ENCODE data around the gene COA1.
A peak's percentile ranks its signal among the peaks of the same experiment; 100 is the strongest.

The COA1 gene

GRCh38 chr7:43650457-43651052 lies 78.8 kb downstream of the COA1 start:
- no peaks in the 10 kb centered on the region for H3K9me3 ChIP-seq (ENCODE audit: severe bottlenecking)
- ATAC-seq (ENCODE audit: low read depth) (no peak), DNase-seq (ENCODE audit: low spot score) (no peak)
- no peak overlapping the region for H3K4me3 ChIP-seq (ENCODE audit: severe bottlenecking)
- H3K27me3 ChIP-seq (ENCODE audit: insufficient read depth, poor library complexity, severe bottlenecking), result no peaks in the 10 kb centered on the region
- H3K4me1 ChIP-seq (ENCODE audit: insufficient read depth, poor library complexity, severe bottlenecking), result peaks cover 55% of the 10 kb centered on the region
- TF ChIP-seq, protein P1, sequence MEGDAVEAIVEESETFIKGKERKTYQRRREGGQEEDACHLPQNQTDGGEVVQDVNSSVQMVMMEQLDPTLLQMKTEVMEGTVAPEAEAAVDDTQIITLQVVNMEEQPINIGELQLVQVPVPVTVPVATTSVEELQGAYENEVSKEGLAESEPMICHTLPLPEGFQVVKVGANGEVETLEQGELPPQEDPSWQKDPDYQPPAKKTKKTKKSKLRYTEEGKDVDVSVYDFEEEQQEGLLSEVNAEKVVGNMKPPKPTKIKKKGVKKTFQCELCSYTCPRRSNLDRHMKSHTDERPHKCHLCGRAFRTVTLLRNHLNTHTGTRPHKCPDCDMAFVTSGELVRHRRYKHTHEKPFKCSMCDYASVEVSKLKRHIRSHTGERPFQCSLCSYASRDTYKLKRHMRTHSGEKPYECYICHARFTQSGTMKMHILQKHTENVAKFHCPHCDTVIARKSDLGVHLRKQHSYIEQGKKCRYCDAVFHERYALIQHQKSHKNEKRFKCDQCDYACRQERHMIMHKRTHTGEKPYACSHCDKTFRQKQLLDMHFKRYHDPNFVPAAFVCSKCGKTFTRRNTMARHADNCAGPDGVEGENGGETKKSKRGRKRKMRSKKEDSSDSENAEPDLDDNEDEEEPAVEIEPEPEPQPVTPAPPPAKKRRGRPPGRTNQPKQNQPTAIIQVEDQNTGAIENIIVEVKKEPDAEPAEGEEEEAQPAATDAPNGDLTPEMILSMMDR (IDR thresholded peaks at IDR 0.05; ENCODE audit: poor library complexity, severe bottlenecking), result no peak
- H3K27ac ChIP-seq (ENCODE audit: poor library complexity, severe bottlenecking), result peak overlapping the region; percentile 99
- peaks cover 34% of the 10 kb centered on the region for H3K36me3 ChIP-seq (ENCODE audit: low read depth)

DNA sequence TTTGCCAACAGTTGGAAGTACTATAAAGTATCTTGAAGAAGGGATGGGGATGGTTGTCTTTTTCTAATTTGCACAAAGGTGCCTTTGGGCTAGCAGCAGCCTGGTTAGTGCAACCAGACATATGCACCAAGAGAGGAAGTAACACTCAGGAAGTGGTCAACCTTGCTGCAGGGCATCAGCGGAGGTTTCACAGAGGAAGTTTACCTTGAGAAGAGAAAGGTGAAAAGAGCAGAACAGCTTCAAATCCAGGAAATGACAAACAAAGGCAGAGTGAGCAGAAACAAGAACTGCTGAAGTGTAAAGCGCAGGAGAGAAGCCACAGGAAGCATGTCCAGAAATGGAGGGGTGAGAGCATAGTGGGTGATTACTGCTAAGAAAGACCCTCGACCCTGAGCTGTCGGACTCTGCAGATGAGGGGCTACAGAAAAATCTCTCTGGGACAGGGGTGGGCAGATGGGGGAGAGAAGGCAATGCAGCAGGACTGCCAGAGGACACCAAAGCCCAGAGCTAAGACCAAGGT lies 79.5 kb downstream of the COA1 start:
- peak; percentile 36 for ATAC-seq (ENCODE audit: low read depth)
- H3K9me3 ChIP-seq (ENCODE audit: severe bottlenecking), result no peaks in the 10 kb centered on the region
- H3K27me3 ChIP-seq (ENCODE audit: insufficient read depth, poor library complexity, severe bottlenecking), result no peaks in the 10 kb centered on the region
- H3K4me3 ChIP-seq (ENCODE audit: severe bottlenecking), result no peak overlapping the region
- peaks cover 37% of the 10 kb centered on the region for H3K36me3 ChIP-seq (ENCODE audit: low read depth)
- H3K27ac ChIP-seq (ENCODE audit: poor library complexity, severe bottlenecking), result peak overlapping the region; percentile 99
- peaks cover 55% of the 10 kb centered on the region for H3K4me1 ChIP-seq (ENCODE audit: insufficient read depth, poor library complexity, severe bottlenecking)
- DNase-seq (ENCODE audit: low spot score), result no peak
- TF ChIP-seq, protein P1 (IDR thresholded peaks at IDR 0.05; ENCODE audit: poor library complexity, severe bottlenecking), result no peak

DNA sequence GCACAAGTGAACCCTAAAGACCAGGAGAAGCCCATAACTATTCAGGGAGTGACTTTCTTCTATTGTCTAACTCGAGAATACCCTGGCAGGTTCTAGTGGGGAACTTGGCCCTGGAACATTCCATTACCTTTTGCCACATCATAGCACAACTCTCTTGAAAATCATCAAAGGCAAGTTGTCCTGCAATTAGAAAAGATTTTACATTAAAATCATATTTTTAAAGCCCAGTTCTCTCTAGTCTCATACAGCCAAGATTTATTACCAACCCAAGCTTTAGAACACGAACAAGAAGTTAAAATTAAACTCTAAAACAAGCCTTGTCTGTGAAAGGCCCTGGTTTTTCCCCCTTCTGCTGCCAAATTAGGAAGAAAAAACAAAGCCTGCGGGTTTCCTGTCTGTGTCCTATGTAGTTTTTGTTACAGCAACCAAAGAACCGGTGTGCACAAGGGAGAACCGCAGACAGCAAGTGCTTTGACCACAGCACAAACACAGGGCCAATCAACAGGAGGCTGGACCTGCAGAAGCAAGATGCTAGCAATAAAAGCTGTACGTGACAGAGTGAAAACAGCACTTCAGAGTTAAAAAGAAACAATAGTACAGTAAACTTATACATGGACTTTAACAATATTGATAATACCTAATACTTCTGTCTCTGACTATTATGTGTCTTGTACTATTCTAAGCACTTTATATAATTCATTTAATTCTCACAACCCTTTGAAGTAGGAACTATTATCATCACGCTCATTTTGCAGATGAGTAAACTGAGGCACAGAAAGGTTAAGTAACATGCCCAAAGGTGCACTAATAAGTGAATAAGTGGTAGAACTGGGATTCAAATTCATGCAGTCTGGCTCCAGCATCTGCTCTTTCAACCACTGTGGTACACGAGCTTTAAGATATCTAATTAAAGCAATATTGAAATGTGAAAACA lies 80.6 kb downstream of the COA1 start:
- peak overlapping the region; percentile 99 for H3K27ac ChIP-seq (ENCODE audit: poor library complexity, severe bottlenecking)
- peaks cover 40% of the 10 kb centered on the region for H3K36me3 ChIP-seq (ENCODE audit: low read depth)
- no peaks in the 10 kb centered on the region for H3K27me3 ChIP-seq (ENCODE audit: insufficient read depth, poor library complexity, severe bottlenecking)
- H3K4me3 ChIP-seq (ENCODE audit: severe bottlenecking), result no peak overlapping the region
- ATAC-seq (ENCODE audit: low read depth), result peak; percentile 8; the same call in 1 of the 3 replicates
- DNase-seq (ENCODE audit: low spot score), result no peak
- H3K9me3 ChIP-seq (ENCODE audit: severe bottlenecking), result no peaks in the 10 kb centered on the region
- peaks cover 55% of the 10 kb centered on the region for H3K4me1 ChIP-seq (ENCODE audit: insufficient read depth, poor library complexity, severe bottlenecking)
- TF ChIP-seq, protein P1 (IDR thresholded peaks at IDR 0.05; ENCODE audit: poor library complexity, severe bottlenecking), result no peak

GRCh38 chr7:43647673-43648472 lies 81.5 kb downstream of the COA1 start:
- peak; percentile 80 for DNase-seq (ENCODE audit: low spot score)
- peaks cover 48% of the 10 kb centered on the region for H3K36me3 ChIP-seq (ENCODE audit: low read depth)
- peak; percentile 78 for ATAC-seq (ENCODE audit: low read depth)
- no peaks in the 10 kb centered on the region for H3K9me3 ChIP-seq (ENCODE audit: severe bottlenecking)
- no peak overlapping the region for H3K4me3 ChIP-seq (ENCODE audit: severe bottlenecking)
- peaks cover 55% of the 10 kb centered on the region for H3K4me1 ChIP-seq (ENCODE audit: insufficient read depth, poor library complexity, severe bottlenecking)
- no peaks in the 10 kb centered on the region for H3K27me3 ChIP-seq (ENCODE audit: insufficient read depth, poor library complexity, severe bottlenecking)
- TF ChIP-seq, protein P1 (IDR thresholded peaks at IDR 0.05; ENCODE audit: poor library complexity, severe bottlenecking), result no peak
- peak overlapping the region; percentile 99 for H3K27ac ChIP-seq (ENCODE audit: poor library complexity, severe bottlenecking)
